GM18505 (cell line): ENCODE data around the gene HYAL3.

Experiments used
- ATAC-seq: cut with Tn5 transposase; IDR thresholded peaks from one replicate; pipeline ENCODE4 v1.9.1; 2021; ENCODE audit not compliant: unreplicated experiment
- POLR2A ChIP-seq: IDR thresholded peaks from 4 replicates; pipeline ENCODE4 v1.6.1; 2011; ENCODE audit warnings: borderline replicate concordance; ENCODE audit not compliant: insufficient read depth, insufficient read length; ENCODE audit errors: extremely low read depth

HYAL3 gene, protein sequence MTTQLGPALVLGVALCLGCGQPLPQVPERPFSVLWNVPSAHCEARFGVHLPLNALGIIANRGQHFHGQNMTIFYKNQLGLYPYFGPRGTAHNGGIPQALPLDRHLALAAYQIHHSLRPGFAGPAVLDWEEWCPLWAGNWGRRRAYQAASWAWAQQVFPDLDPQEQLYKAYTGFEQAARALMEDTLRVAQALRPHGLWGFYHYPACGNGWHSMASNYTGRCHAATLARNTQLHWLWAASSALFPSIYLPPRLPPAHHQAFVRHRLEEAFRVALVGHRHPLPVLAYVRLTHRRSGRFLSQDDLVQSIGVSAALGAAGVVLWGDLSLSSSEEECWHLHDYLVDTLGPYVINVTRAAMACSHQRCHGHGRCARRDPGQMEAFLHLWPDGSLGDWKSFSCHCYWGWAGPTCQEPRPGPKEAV

DNA sequence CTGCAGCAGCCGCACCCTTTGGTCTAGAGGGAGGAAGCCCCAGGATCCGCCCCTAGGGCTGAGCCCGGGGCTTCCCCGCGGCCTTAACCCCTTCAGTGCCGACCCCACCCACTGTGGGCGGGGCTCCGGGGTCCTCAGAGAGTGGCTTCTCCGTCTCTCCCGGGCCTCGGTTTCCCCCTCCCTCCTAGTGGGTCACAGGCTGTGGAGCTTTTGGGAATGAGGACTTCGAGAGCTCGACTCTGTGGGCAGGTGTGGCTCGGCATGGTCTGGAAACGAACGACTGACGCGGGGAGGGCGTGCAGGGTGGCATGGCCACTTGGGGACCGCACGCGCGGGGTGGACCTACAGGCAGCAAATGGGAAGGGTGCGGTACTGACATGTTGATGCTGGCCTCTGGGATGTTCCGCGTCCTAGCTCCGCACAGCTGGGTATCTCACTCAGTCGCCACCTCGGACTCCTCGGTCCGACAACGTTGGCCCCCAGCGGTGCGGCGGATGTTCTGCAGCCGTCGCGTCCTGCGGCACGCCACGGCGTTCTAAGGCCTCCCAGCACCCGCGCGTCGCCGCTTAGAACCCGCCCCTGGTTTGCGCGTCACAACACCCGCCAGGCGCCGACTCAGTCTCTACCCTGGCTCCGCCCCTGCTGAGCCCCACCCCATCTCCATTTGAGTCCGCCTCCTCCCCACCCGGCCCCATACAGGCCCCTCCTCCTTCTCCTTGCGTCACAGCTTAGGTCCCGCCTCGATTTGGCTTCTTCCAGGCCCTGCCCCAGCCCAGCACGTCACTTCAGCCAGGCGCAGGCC is at the start of gene HYAL3, which contains the start of gene NAA80:
TSS of gene HYAL3 (minus strand) at position 570 of the 802 bp plus-strand sequence. CDS start 3,803 bp downstream, outside the sequence.
TSS of gene NAA80 (minus strand) at position 570 of the 802 bp plus-strand sequence. CDS start 1,942 bp downstream, outside the sequence.
- peak; percentile 85 for ATAC-seq
- peak; percentile 91 for TF ChIP-seq POLR2A

DNA sequence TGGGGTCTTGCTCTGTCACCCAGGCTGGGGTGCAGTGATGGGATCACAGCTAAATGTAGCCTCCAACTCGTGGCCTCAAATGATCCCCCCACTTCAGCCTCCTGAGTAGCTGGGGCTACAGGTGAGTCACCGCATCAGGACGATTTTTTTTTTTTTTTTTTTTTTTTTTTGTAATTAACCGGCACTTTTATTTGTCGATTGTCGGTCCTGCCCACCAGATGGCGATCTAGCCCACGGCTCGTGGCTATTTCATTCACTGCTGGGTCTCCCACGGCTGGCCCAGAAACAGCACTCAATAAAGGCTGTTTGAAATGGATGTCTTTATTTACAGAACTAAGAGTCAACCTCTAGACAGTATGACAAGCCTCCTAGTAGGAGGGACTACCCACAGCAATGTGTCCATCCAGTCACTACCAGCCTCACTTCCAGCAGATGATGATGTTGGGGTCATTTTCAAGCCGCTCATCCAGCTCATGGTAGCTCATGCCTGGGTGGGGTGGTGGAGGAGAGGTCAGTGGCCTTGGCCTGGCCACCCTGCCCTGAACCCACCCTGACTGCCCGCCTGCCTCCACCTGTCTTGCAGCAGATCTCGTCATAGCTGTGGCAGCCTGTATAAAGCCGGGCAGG is 48.1 kb upstream of the HYAL3 start:
- no peak for TF ChIP-seq POLR2A
- ATAC-seq: no peak

DNA sequence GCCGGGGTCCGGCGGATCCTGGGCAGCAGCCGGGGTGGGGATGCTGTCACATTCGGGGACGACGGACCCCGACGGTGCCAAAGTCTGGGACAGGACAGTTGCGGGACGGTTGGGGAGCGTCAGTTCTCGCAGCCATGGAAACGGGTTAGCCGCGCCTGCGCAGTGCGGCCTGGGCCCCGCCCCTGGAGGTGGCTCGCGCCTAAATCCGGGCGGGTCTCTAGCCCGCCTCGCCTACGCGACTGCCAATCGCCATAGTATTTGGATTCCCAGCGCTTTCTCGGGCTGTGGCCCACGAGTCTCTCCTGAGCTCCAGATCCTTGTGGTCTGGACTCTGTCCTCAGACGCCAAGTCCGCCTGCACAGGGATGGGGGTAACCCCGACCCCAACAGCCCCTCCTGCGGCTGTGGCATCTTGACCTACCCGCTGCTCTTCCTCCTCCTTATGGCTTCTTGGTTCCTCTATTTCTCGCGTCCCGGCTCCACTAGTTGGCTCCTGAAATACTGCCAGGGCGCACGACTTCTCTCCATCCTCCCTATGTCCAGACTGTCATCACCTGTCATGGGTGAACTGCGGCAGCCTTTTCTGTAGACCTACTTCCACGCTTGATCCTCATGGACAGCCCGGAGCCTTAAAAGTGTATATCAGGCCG is 46.5 kb upstream of the HYAL3 start, which contains the start of gene ZMYND10:
TSS of gene ZMYND10 (minus strand) at position 147 of the 649 bp plus-strand sequence. CDS start 153 bp downstream, outside the sequence.
- no peak for TF ChIP-seq POLR2A
- ATAC-seq: no peak

DNA sequence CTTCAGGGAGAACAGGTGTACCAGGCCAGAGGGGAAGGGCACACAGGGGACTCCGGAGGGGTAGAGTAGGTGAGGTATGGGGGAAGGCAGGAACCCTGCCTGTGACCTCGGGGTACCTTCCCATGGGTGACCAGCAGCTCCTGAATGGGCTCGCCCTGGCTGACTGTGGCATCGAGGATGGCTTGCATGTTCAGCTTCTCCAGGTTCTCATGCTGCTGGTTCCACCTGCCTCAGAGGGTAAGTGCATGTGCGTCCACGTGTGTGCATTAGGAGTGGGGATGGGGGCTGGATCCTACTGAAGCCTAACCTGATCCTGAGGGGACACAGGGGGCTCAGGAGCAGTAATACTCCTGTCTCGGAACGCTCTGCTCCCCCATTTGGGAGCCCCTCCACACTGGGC is 45.8 kb upstream of the HYAL3 start:
- ATAC-seq: no peak
- no peak for TF ChIP-seq POLR2A

DNA sequence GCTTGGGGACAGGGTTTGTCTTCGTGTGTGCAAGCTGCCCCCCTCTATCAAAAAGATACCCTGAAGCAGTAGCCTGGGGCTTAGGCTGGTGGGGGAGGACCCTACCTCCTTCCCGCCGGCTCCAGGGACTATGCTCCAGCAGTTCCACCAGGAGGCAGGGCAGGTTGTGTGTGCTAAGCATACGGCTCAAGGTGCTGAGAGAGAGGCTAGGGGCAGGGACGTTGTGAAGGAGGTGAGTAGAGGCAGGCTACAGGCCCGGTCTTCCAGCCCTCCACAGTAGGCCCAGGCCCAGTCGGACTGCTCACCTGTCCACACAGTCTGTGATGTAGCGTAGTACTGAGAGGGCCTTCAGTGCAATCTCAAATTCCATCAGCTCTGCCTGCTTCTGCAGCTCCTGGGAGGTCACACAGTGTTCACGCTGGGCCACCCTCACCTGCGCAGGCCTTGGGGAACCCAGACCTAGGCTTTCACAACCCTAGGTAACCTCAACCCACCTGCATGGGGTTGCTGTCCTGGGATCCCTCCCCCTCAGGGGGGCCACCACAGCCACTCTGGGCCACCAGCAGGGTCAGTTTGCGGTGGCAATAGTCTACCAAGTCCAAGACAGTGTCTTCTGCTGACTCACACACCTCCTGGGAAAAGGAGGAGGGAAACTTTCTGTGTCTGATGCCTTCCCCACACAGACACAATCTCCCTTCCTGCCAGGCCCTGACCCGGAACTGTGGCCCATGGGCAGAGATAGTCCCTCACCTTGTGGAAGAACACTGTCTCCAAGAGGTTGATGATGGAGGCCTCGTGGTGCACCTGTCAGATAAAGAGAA is 43.8 kb upstream of the HYAL3 start:
- no peak for TF ChIP-seq POLR2A
- ATAC-seq: no peak

DNA sequence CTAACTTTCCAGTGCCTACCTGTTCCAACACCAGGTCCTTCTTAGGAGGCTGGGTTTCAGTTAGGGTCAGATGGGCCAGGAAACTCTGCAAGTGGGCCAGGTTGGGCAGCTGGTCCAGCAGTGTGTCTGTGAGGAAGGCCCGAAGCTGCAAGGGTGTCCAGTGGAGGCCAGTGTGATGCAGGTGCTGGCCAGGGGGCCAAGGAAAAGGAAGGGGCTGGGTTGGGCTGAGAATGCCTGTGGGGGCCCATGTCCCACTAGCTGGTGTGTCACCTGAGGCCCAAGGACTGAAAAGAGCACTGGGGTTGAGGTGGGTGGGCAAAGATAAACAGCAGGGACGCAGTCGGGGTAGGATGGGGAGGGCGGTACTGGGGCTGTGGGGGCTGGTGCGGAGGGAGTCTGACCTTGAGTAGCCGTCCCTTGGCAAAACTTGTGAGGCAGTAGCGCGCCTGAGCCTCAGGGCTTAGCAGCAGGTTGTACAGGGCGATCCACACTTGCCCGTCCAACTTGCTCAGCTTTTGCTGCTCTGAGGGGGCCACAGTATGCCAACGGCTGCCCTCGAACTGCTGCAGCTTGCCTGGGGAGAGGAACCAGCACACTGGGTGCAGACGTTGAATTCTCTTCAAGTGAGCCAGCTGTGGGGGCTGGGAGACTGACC is 42.9 kb upstream of the HYAL3 start:
- no peak for ATAC-seq
- TF ChIP-seq POLR2A: no peak

DNA sequence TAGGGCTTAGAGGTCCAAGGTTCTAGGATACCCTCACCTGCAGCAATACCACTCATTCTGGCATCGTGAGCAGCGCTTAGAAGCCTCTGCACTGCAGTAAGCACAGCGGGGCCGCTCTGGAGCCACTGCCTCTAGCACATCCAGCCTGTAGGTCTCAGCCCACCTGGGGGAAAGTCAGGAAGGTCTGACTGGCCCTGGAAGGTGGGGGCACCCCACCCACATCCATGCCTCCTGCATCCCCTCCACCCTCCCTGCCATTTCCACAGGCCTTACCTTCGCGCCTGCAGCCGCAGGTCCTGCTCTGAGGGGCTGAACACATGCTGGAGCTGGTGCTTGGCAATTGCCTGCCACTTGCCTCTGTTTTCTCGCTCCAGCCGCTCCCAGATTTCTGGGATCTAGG is 42.3 kb upstream of the HYAL3 start:
- no peak for ATAC-seq
- no peak for TF ChIP-seq POLR2A

DNA sequence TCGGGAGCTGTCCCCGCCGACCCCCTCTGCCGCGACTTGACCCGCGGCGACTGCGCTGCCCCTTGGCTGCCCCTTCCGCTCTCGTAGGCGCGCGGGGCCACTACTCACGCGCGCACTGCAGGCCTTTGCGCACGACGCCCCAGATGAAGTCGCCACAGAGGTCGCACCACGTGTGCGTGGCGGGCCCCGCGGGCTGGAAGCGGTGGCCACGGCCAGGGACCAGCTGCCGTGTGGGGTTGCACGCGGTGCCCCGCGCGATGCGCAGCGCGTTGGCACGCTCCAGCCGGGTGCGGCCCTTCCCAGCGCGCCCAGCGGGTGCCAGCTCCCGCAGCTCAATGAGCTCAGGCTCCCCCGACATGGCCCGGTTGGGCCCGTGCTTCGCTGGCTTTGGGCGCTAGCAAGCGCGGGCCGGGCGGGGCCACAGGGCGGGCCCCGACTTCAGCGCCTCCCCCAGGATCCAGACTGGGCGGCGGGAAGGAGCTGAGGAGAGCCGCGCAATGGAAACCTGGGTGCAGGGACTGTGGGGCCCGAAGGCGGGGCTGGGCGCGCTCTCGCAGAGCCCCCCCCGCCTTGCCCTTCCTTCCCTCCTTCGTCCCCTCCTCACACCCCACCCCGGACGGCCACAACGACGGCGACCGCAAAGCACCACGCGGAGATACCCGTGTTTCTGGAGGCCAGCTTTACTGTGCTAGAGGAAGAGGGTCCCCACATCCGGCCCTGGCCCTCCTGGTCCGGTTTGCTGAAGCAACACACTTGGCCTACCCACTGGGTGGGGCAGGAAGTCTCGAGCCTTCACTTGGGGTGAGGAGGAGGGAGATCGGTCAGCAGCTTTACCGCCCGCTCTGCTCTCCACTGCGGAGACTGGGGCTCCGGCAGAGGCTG is 41.5 kb upstream of the HYAL3 start, which contains the start of gene RASSF1:
TSS of gene RASSF1 (minus strand) at position 389 of the 882 bp plus-strand sequence. CDS start at position 358, 31 bp downstream.
- no peak for ATAC-seq
- peak; percentile 76 for TF ChIP-seq POLR2A

DNA sequence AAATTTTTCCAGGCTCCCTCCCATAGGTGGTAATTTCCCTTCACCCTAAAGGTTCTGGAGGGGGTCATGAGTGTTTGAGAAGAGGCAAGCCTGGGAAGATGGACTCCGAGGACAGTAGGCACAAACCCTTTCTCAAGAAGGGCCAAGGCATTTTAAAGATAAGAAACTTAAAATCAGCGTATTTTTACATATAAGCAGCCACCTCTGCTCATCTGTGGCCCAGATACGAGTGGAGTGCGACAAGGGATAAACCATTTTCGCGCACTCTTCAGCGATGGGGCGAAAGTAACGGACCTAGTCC is 40.9 kb upstream of the HYAL3 start:
- ATAC-seq: no peak
- no peak for TF ChIP-seq POLR2A

DNA sequence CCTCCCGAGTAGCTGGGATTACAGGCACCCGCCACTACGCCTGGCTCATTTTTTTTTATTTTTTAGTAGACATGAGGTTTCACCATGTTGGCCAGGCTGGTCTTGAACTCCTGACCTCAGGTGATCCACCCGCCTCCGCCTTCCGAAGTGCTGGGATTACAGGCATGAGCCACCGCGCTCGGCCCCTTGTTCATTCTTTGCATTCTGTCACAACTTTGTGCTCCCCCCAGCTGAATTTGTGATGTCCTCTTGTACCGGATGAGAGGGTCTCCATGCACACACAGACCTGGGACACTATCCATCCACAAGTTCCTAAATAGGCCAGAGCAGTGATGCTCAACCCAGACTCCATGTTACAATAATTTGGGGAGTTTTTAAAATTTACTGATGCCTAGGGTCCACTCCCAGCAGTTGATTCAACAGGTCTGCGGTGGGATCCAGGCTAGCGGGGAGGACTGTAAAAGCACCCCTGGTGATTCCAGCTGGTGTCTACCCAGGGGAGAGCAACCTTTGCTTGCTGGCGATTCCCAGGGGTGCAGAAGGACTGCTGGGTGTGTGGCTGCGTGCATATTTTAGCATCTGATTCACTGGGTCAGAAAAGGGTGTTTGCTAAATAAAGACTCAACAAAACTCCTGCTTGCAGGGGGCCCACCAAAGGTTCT is 40.4 kb upstream of the HYAL3 start:
- TF ChIP-seq POLR2A: no peak
- ATAC-seq: no peak
